ENCODE measurements around the gene AMBP. TPM values are rescaled to one million over a fixed set of nuclear protein-coding genes. Genes with fewer than 3 reads are reported as not detected.

AMBP gene
- total and polyA plus RNA-seq, 2 of the 13 experiments (the other 11 are each of a cell fraction or from before 2014, with no cell fraction given), result 1,510 to 2,580 TPM

DNA sequence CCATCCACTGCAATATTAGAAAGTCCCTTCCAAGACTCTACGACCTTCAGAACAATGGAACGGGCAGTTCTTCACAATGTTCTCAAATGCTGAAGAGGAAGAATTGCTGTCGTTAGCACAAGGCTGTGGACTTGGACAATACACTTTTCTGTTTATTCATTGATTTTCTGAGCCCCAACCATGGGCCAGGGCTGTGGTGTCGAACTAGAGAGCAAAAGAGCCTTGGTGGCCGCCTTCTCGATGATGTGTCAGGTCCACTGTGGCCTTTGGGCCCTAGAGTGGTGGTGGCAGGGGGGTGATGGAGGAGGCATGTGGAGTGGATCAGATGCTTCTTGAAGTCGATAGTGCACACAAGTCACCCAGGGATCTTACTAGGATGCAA lies 39.5 kb upstream of the AMBP start (continued):
- TF ChIP-seq, protein P1, sequence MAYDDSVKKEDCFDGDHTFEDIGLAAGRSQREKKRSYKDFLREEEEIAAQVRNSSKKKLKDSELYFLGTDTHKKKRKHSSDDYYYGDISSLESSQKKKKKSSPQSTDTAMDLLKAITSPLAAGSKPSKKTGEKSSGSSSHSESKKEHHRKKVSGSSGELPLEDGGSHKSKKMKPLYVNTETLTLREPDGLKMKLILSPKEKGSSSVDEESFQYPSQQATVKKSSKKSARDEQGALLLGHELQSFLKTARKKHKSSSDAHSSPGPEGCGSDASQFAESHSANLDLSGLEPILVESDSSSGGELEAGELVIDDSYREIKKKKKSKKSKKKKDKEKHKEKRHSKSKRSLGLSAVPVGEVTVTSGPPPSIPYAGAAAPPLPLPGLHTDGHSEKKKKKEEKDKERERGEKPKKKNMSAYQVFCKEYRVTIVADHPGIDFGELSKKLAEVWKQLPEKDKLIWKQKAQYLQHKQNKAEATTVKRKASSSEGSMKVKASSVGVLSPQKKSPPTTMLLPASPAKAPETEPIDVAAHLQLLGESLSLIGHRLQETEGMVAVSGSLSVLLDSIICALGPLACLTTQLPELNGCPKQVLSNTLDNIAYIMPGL (CRISPR knock-in tag; IDR thresholded peaks at IDR 0.05; ENCODE audit: borderline replicate concordance in 1 of 2, low read depth in 1 of 2), result no peak
- TF ChIP-seq ZNF563 (CRISPR knock-in tag; IDR thresholded peaks at IDR 0.05) (no peak), DNMT1 (CRISPR knock-in tag; IDR thresholded peaks at IDR 0.05) (no peak), MTA3 (CRISPR knock-in tag; IDR thresholded peaks at IDR 0.05) (no peak), PHF21A (CRISPR knock-in tag; IDR thresholded peaks at IDR 0.05) (no peak), ZNF670 (CRISPR knock-in tag; IDR thresholded peaks at IDR 0.05; ENCODE audit: borderline replicate concordance) (no peak), ZNF138 (CRISPR knock-in tag; IDR thresholded peaks at IDR 0.05; ENCODE audit: low read depth) (no peak), NFIB (CRISPR knock-in tag; IDR thresholded peaks at IDR 0.05; ENCODE audit: borderline replicate concordance) (no peak), ZNF12 (CRISPR knock-in tag; IDR thresholded peaks at IDR 0.05) (0 out of 2 replicates have a peak, but pooled peaks have one; percentile 41), ZNF546 (CRISPR knock-in tag; conservative IDR thresholded peaks at IDR 0.05) (no peak), KDM1A (CRISPR knock-in tag; IDR thresholded peaks at IDR 0.05) (no peak), SMYD3 (CRISPR knock-in tag; IDR thresholded peaks at IDR 0.05) (no peak), ZSCAN21 (CRISPR knock-in tag; IDR thresholded peaks at IDR 0.05; ENCODE audit: borderline replicate concordance) (0 out of 2 replicates have a peak, but pooled peaks have one; percentile 55), MIER3 (CRISPR knock-in tag; IDR thresholded peaks at IDR 0.05; ENCODE audit: borderline replicate concordance) (no peak; the same call in 1 of the 2 replicates)
- TF ChIP-seq, protein P2, sequence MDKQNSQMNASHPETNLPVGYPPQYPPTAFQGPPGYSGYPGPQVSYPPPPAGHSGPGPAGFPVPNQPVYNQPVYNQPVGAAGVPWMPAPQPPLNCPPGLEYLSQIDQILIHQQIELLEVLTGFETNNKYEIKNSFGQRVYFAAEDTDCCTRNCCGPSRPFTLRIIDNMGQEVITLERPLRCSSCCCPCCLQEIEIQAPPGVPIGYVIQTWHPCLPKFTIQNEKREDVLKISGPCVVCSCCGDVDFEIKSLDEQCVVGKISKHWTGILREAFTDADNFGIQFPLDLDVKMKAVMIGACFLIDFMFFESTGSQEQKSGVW (CRISPR knock-in tag; IDR thresholded peaks at IDR 0.05; ENCODE audit: borderline replicate concordance), result no peak
- TF ChIP-seq, protein P3, sequence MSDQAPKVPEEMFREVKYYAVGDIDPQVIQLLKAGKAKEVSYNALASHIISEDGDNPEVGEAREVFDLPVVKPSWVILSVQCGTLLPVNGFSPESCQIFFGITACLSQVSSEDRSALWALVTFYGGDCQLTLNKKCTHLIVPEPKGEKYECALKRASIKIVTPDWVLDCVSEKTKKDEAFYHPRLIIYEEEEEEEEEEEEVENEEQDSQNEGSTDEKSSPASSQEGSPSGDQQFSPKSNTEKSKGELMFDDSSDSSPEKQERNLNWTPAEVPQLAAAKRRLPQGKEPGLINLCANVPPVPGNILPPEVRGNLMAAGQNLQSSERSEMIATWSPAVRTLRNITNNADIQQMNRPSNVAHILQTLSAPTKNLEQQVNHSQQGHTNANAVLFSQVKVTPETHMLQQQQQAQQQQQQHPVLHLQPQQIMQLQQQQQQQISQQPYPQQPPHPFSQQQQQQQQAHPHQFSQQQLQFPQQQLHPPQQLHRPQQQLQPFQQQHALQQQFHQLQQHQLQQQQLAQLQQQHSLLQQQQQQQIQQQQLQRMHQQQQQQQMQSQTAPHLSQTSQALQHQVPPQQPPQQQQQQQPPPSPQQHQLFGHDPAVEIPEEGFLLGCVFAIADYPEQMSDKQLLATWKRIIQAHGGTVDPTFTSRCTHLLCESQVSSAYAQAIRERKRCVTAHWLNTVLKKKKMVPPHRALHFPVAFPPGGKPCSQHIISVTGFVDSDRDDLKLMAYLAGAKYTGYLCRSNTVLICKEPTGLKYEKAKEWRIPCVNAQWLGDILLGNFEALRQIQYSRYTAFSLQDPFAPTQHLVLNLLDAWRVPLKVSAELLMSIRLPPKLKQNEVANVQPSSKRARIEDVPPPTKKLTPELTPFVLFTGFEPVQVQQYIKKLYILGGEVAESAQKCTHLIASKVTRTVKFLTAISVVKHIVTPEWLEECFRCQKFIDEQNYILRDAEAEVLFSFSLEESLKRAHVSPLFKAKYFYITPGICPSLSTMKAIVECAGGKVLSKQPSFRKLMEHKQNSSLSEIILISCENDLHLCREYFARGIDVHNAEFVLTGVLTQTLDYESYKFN (CRISPR knock-in tag; conservative IDR thresholded peaks at IDR 0.05), result peak; percentile 48
- TF ChIP-seq, protein P4, sequence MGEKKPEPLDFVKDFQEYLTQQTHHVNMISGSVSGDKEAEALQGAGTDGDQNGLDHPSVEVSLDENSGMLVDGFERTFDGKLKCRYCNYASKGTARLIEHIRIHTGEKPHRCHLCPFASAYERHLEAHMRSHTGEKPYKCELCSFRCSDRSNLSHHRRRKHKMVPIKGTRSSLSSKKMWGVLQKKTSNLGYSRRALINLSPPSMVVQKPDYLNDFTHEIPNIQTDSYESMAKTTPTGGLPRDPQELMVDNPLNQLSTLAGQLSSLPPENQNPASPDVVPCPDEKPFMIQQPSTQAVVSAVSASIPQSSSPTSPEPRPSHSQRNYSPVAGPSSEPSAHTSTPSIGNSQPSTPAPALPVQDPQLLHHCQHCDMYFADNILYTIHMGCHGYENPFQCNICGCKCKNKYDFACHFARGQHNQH (CRISPR knock-in tag; IDR thresholded peaks at IDR 0.05), result no peak; the same call in 1 of the 2 replicates
- TF ChIP-seq, protein P5, sequence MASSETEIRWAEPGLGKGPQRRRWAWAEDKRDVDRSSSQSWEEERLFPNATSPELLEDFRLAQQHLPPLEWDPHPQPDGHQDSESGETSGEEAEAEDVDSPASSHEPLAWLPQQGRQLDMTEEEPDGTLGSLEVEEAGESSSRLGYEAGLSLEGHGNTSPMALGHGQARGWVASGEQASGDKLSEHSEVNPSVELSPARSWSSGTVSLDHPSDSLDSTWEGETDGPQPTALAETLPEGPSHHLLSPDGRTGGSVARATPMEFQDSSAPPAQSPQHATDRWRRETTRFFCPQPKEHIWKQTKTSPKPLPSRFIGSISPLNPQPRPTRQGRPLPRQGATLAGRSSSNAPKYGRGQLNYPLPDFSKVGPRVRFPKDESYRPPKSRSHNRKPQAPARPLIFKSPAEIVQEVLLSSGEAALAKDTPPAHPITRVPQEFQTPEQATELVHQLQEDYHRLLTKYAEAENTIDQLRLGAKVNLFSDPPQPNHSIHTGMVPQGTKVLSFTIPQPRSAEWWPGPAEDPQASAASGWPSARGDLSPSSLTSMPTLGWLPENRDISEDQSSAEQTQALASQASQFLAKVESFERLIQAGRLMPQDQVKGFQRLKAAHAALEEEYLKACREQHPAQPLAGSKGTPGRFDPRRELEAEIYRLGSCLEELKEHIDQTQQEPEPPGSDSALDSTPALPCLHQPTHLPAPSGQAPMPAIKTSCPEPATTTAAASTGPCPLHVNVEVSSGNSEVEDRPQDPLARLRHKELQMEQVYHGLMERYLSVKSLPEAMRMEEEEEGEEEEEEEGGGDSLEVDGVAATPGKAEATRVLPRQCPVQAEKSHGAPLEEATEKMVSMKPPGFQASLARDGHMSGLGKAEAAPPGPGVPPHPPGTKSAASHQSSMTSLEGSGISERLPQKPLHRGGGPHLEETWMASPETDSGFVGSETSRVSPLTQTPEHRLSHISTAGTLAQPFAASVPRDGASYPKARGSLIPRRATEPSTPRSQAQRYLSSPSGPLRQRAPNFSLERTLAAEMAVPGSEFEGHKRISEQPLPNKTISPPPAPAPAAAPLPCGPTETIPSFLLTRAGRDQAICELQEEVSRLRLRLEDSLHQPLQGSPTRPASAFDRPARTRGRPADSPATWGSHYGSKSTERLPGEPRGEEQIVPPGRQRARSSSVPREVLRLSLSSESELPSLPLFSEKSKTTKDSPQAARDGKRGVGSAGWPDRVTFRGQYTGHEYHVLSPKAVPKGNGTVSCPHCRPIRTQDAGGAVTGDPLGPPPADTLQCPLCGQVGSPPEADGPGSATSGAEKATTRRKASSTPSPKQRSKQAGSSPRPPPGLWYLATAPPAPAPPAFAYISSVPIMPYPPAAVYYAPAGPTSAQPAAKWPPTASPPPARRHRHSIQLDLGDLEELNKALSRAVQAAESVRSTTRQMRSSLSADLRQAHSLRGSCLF (CRISPR knock-in tag; IDR thresholded peaks at IDR 0.05; ENCODE audit: borderline replicate concordance), result no peak
